Endothelial cell of umbilical vein (primary cell): ENCODE measurements around the gene MMRN2. TPM values are rescaled to one million over a fixed set of nuclear protein-coding genes. Genes with fewer than 3 reads are reported as not detected.

Source experiments
- BruUV-seq: library from RNA; stranded (reverse); fragments of 400-500 nt; replicated peaks from 2 replicates; lab custom pipeline; 2021; lab: Mats Ljungman, UMichigan
- CTCF ChIA-PET: fragments of 300-600, 350-600 bp; sonication (Branson Sonifier 250); formaldehyde crosslinking; loops from one replicate; lab custom pipeline; 2021; ENCODE audit warnings: antibody characterized with exemption, inconsistent platforms; lab: Charles Lee
- POLR2A ChIA-PET: fragments of 300-600, 350-600 bp; sonication (Branson Sonifier 250); formaldehyde crosslinking; loops from one replicate; lab custom pipeline; 2021; ENCODE audit warnings: antibody characterized with exemption, inconsistent platforms; lab: Charles Lee
- DNase-seq: peaks from one replicate; pipeline ENCODE4 v3.0.0-alpha.2; 2011; ENCODE audit warnings: low read depth, low spot score
- FAIRE-seq: peaks from 2 replicates; lab custom pipeline; 2011; peaks lifted over from hg19 to GRCh38; lab: Jason Lieb, UNC
- H2AFZ ChIP-seq: 2 replicates; pipeline ENCODE4 v1.6.0; 2012; ENCODE audit warnings: low read depth, low read length, control low read depth, inconsistent platforms
- H3K27ac ChIP-seq: 2 replicates; pipeline ENCODE4 v1.5.1; 2011; ENCODE audit warnings: low read depth, mild to moderate bottlenecking, control low read depth, low read length, moderate library complexity; ENCODE audit not compliant: insufficient read depth
- H3K27me3 ChIP-seq, 2 experiments: 2 replicates each; pipeline versions ENCODE4 v1.6.0 to v1.6.1; 2011; ENCODE audit warnings: low read length in 2 of 2, mixed read lengths in 1 of 2; ENCODE audit not compliant: control insufficient read depth in 2 of 2, insufficient read depth in 2 of 2
- H3K36me3 ChIP-seq, 2 experiments: 2 replicates in 1 of 2; 3 replicates in 1 of 2; pipeline ENCODE4 v1.5.1; 2011; ENCODE audit warnings: low read length in 2 of 2, mild to moderate bottlenecking in 1 of 2, moderate library complexity in 1 of 2; ENCODE audit not compliant: control insufficient read depth in 2 of 2, insufficient read depth in 2 of 2; ENCODE audit errors: extremely low read depth in 1 of 2
- H3K4me1 ChIP-seq: 3 replicates; pipeline ENCODE4 v1.5.1; 2011; ENCODE audit warnings: mild to moderate bottlenecking, low read length; ENCODE audit not compliant: control insufficient read depth, insufficient read depth; ENCODE audit errors: extremely low read depth
- H3K4me2 ChIP-seq: 2 replicates; pipeline ENCODE4 v1.6.1; 2011; ENCODE audit warnings: low read length, control low read depth, mixed read lengths; ENCODE audit not compliant: insufficient read depth
- H3K4me3 ChIP-seq, 3 experiments: fragments of 200-600 bp in 1 of 3; sonication (generic), shearing (Covaris generic) in 1 of 3; replicated peaks in 1 of 3; 2 replicates each; pipeline ENCODE4 v1.5.1; 2011 to 2016; ENCODE audit warnings: control low read depth in 3 of 3, low read length in 3 of 3, mild to moderate bottlenecking in 2 of 3, inconsistent platforms in 1 of 3, low read depth in 1 of 3, moderate library complexity in 1 of 3; ENCODE audit not compliant: insufficient read depth in 1 of 3
- H3K79me2 ChIP-seq: 2 replicates; pipeline ENCODE4 v1.6.0; 2012; ENCODE audit warnings: low read length, inconsistent platforms; ENCODE audit not compliant: control insufficient read depth, insufficient read depth
- H3K9ac ChIP-seq: replicated peaks from 2 replicates; pipeline ENCODE3; 2011; ENCODE audit warnings: low read length, control low read depth; ENCODE audit not compliant: insufficient read depth; ENCODE audit errors: extremely low read depth
- H3K9me1 ChIP-seq: replicated peaks from 3 replicates; pipeline ENCODE4 v1.6.0; 2011; ENCODE audit warnings: mild to moderate bottlenecking, low read length; ENCODE audit not compliant: control insufficient read depth, insufficient read depth; ENCODE audit errors: extremely low read depth
- H3K9me3 ChIP-seq: replicated peaks from 2 replicates; pipeline ENCODE4 v1.5.1; 2012; ENCODE audit warnings: low read length, inconsistent platforms; ENCODE audit not compliant: control insufficient read depth, insufficient read depth
- H4K20me1 ChIP-seq: replicated peaks from 2 replicates; pipeline ENCODE3; 2011; ENCODE audit warnings: mild to moderate bottlenecking, low read length; ENCODE audit not compliant: control insufficient read depth, insufficient read depth; ENCODE audit errors: extremely low read depth
- CTCF ChIP-seq, 2 donors: IDR thresholded peaks; 1 replicate in 1 of 2; 2 replicates in 1 of 2; pipeline ENCODE4 v1.5.1; 2011; ENCODE audit warnings: low read length in 2 of 2, mild to moderate bottlenecking in 2 of 2, moderate library complexity in 2 of 2, control low read depth in 1 of 2, inconsistent platforms in 1 of 2, low read depth in 1 of 2; ENCODE audit not compliant: insufficient read depth in 1 of 2; ENCODE audit errors: extremely low read depth in 1 of 2
- EZH2 ChIP-seq: IDR thresholded peaks from 2 replicates; pipeline ENCODE4 v1.6.1; 2012; ENCODE audit warnings: borderline replicate concordance, low read depth, mild to moderate bottlenecking, moderate library complexity, low read length, inconsistent platforms; ENCODE audit not compliant: severe bottlenecking
- FOS ChIP-seq: IDR thresholded peaks from 2 replicates; pipeline ENCODE4 v1.6.1; 2011; ENCODE audit warnings: mild to moderate bottlenecking, low read length, moderate library complexity, borderline replicate concordance; ENCODE audit not compliant: insufficient read depth
- GATA2 ChIP-seq: IDR thresholded peaks from 2 replicates; pipeline ENCODE4 v1.7.0; 2011; ENCODE audit warnings: low read depth, mild to moderate bottlenecking, moderate library complexity, mixed read lengths, low read length; ENCODE audit not compliant: insufficient read length, insufficient read depth
- JUN ChIP-seq: IDR thresholded peaks from 2 replicates; pipeline ENCODE4 v1.6.1; 2011; ENCODE audit warnings: borderline replicate concordance, low read depth; ENCODE audit not compliant: insufficient read length, insufficient read depth
- MYC ChIP-seq: IDR thresholded peaks from one replicate; pipeline ENCODE4 v1.6.1; 2011; ENCODE audit warnings: mild to moderate bottlenecking, low read depth, low read length
- POLR2A ChIP-seq: IDR thresholded peaks from 2 replicates; pipeline ENCODE4 v1.6.1; 2012; ENCODE audit warnings: low read depth, mild to moderate bottlenecking, control low read depth, low read length
- POLR2AphosphoS5 ChIP-seq: IDR thresholded peaks from 2 replicates; pipeline ENCODE4 v1.6.1; 2012; ENCODE audit warnings: low read depth, mild to moderate bottlenecking, control low read depth, low read length, moderate library complexity; ENCODE audit not compliant: insufficient read depth
- dilution Hi-C: fragments of 300-500 bp; cut with MboI; formaldehyde crosslinking; loops from one replicate; pipeline ENCODE4 v1.15.0; 2019; ENCODE audit warnings: low sequenced_read_pairs; ENCODE audit not compliant: extremely low pct_ligation_motif_present
- intact Hi-C: fragments of 100-400 bp; cut with micrococcal nuclease; formaldehyde crosslinking; loops from one replicate; pipeline ENCODE4 v1.10.0; 2022
- polyA plus RNA-seq, 4 experiments: library from polyadenylated mRNA; depleted of rRNA in 3 of 4; stranded (reverse) in 3 of 4; unstranded in 1 of 4; fragments of >200 nt; gene quantifications; 2 replicates each; pipeline versions ENCODE4 v1.2.1 to v1.2.3, GENCODE V29; 2011 to 2012; ENCODE audit warnings: missing spikeins in 1 of 4
- total RNA-seq: library from RNA; stranded (reverse); gene quantifications from 2 replicates; pipeline ENCODE4 v1.2.3, GENCODE V29; 2021
- TF ChIP-seq, protein P1 (sequence below): IDR thresholded peaks from 2 replicates; pipeline ENCODE4 v1.6.1; 2011; ENCODE audit not compliant: insufficient read depth, insufficient read length

Gene MMRN2
- total and polyA plus RNA-seq, 2 donors (not counting 3 experiments of a cell fraction or from before 2014, with no cell fraction given) = 154 to 169 TPM

GRCh38 chr10:86942441-86943315, 14.7 kb downstream of the MMRN2 start:
- Histone ChIP-seq H3K9ac (no peak overlapping the region), H3K36me3 (peaks cover 28 to 64% of the 10 kb centered on the region in 2 experiments), H3K4me2 (no peak overlapping the region), H3K9me3 (no peaks in the 10 kb centered on the region), H3K9me1 (no peaks in the 10 kb centered on the region), H3K79me2 (peaks cover 37% of the 10 kb centered on the region), H2AFZ (no peak overlapping the region), H3K4me1 (no peaks in the 10 kb centered on the region), H3K27me3 (no peaks in the 10 kb centered on the region), H4K20me1 (no peaks in the 10 kb centered on the region), H3K4me3 (no peak overlapping the region), H3K27ac (no peak overlapping the region)
- FAIRE-seq (no peak), DNase-seq (no peak)
- dilution Hi-C loops = no loop called here
- TF ChIP-seq, protein P1, sequence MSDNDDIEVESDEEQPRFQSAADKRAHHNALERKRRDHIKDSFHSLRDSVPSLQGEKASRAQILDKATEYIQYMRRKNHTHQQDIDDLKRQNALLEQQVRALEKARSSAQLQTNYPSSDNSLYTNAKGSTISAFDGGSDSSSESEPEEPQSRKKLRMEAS = no peak
- TF ChIP-seq GATA2 = no peak
- TF ChIP-seq JUN = no peak
- TF ChIP-seq EZH2 = no peak
- TF ChIP-seq FOS = no peak
- no peak for TF ChIP-seq POLR2AphosphoS5
- TF ChIP-seq MYC = no peak
- no peak for TF ChIP-seq POLR2A
- TF ChIP-seq CTCF (IDR thresholded peaks at IDR 0.05; ENCODE audit: extremely low read depth in 1 of 2, insufficient read depth in 1 of 2, low read depth in 1 of 2, low read length in 2 of 2) = no peak
- POLR2A ChIA-PET = interaction anchor here (0.9 kb wide), 1 partner anchor 18 kb away, joined by 4 read pairs; no protein-coding TSS in a partner anchor
- CTCF ChIA-PET = interaction anchor here (11.6 to 12.5 kb wide), 2 partner anchors 14 to 23 kb away, joined by 189 to 325 read pairs; partner anchors contain the start of genes ADIRF, MMRN2 and SNCG
- no TSS peak for BruUV-seq
- intact Hi-C loops = no loop called here
